Spleen (tissue), 7 donors: ENCODE data around the gene NAA16.

ENCODE experiments used
- CTCF ChIP-seq, 11 experiments: fragments of 200-600 bp in 7 of 11; fragments of 450-650 bp in 4 of 11; sonication (generic) in 4 of 11; IDR thresholded peaks in 8 of 11; conservative IDR thresholded peaks in 3 of 11; 1 replicate in 7 of 11; 2 replicates in 4 of 11; pipeline versions ENCODE4 v1.4.0 to v1.8.0; 2016 to 2021; ENCODE audit warnings: antibody characterized with exemption in 11 of 11, inconsistent platforms in 4 of 11, mild to moderate bottlenecking in 1 of 11
- POLR2A ChIP-seq, 3 donors: fragments of 450-650 bp; IDR thresholded peaks; one replicate each; pipeline ENCODE4 v1.5.1; 2017; ENCODE audit warnings: antibody characterized with exemption in 3 of 3, mild to moderate bottlenecking in 1 of 3
- POLR2AphosphoS5 ChIP-seq, 3 donors: sonication (generic); formaldehyde crosslinking; IDR thresholded peaks; one replicate each; pipeline ENCODE4 v1.5.1; 2017; ENCODE audit warnings: antibody characterized with exemption in 3 of 3
- donor health status: DM: no; HTN: no; CAD: no; lungs with moderate emphysema.
- donor health status: DM: no; HTN: no; CAD: no.
- donor health status: DM: no; HTN: no; CAD: no.

GRCh38 chr13:41411522-41411921, 100.5 kb downstream of the NAA16 start:
- TF ChIP-seq CTCF (IDR thresholded peaks at IDR 0.05 in 8 of 11, conservative IDR thresholded peaks at IDR 0.05 in 3 of 11) (peak in 1 of 11 experiments; percentile 23), POLR2A (IDR thresholded peaks at IDR 0.05) (no peak), POLR2AphosphoS5 (IDR thresholded peaks at IDR 0.05) (no peak)
